IPS-20b (cell line): ENCODE measurements around the gene STK4.

Experiments
- H3K27ac ChIP-seq: one replicate; pipeline ENCODE4 v1.5.1; 2013; ENCODE audit warnings: low read length
- H3K27me3 ChIP-seq: 2 replicates; pipeline ENCODE4 v1.6.1; 2013; ENCODE audit warnings: mild to moderate bottlenecking, low read length, inconsistent platforms; ENCODE audit not compliant: insufficient read depth
- H3K36me3 ChIP-seq: 2 replicates; pipeline ENCODE4 v1.6.1; 2013; ENCODE audit warnings: low read depth, mild to moderate bottlenecking, inconsistent platforms, low read length, moderate library complexity; ENCODE audit not compliant: insufficient read depth
- H3K4me1 ChIP-seq: 2 replicates; pipeline ENCODE4 v1.6.1; 2013; ENCODE audit warnings: mild to moderate bottlenecking, control low read depth, inconsistent platforms, low read length, moderate library complexity; ENCODE audit not compliant: insufficient read depth
- H3K4me3 ChIP-seq: 2 replicates; pipeline ENCODE4 v1.5.1; 2013; ENCODE audit warnings: mild to moderate bottlenecking, low read length, inconsistent platforms
- H3K9ac ChIP-seq: 2 replicates; pipeline ENCODE4 v1.6.1; 2013; ENCODE audit warnings: low read depth, mild to moderate bottlenecking, inconsistent platforms, low read length, moderate library complexity
- H3K9me3 ChIP-seq: 2 replicates; pipeline ENCODE4 v1.6.1; 2013; ENCODE audit warnings: mild to moderate bottlenecking, low read depth, low read length, inconsistent platforms; ENCODE audit not compliant: insufficient read depth

Gene STK4

DNA sequence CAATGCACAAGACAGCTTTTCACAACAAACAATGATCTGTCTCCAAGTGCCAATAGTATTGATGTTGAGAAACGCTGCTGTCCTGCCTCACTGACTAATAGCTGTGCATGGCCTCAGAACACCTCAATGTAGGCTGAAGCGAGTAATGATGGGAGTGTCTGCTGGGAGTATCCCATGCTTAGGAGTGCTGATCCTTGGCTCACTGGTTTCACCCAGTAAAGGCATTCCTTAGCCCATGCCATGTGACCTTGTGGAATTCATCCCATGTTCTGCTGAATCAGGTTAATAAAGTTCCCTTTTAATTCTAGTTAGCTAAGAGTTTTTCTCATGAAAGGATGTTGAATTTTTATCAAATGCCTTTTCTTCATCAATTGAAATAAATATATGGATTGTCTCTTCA is 161.8 kb downstream of the STK4 start:
- Histone ChIP-seq H3K36me3 (no peaks in the 10 kb centered on the region), H3K4me1 (no peaks in the 10 kb centered on the region), H3K27me3 (peaks cover 5% of the 10 kb centered on the region; the same call in 1 of the 2 replicates), H3K27ac (no peak overlapping the region), H3K9me3 (no peaks in the 10 kb centered on the region), H3K9ac (no peak overlapping the region), H3K4me3 (no peak overlapping the region)
